Psoas muscle (tissue), 8 donors: Measurements from ENCODE around the gene TJP2. TPM values are rescaled to one million over a fixed set of nuclear protein-coding genes. Genes with fewer than 3 reads are reported as not detected.

Source experiments
- ATAC-seq, 4 donors: fragments of 200-7000 bp; cut with Tn5 transposase; one replicate each; pipeline ENCODE4 v1.9.1; 2020; ENCODE audit warnings: moderate library complexity in 3 of 4, mild to moderate bottlenecking in 2 of 4
- DNase-seq, 2 donors: peaks; one replicate each; pipeline ENCODE4 v3.0.0-alpha.2; 2020
- H3K27ac ChIP-seq: fragments of 200-600 bp; one replicate; pipeline ENCODE4 v1.8.0; 2022
- H3K27me3 ChIP-seq, 3 donors: fragments of 200-600 bp in 1 of 3; one replicate each; pipeline versions ENCODE4 v1.6.1 to v1.8.0; 2013 to 2022; ENCODE audit warnings: low read length in 2 of 3, mild to moderate bottlenecking in 2 of 3, moderate library complexity in 1 of 3; ENCODE audit not compliant: insufficient read depth in 3 of 3
- H3K36me3 ChIP-seq, 2 donors: fragments of 200-600 bp in 1 of 2; one replicate each; pipeline versions ENCODE4 v1.6.1 to v1.8.0; 2013 to 2022; ENCODE audit warnings: low read depth in 1 of 2, mild to moderate bottlenecking in 1 of 2, moderate library complexity in 1 of 2; ENCODE audit not compliant: insufficient read depth in 1 of 2
- H3K4me1 ChIP-seq: fragments of 200-600 bp; one replicate; pipeline ENCODE4 v1.8.0; 2022
- H3K4me3 ChIP-seq: fragments of 200-600 bp; one replicate; pipeline ENCODE4 v1.8.0; 2022; ENCODE audit warnings: mild to moderate bottlenecking
- H3K9me3 ChIP-seq: fragments of 200-600 bp; one replicate; pipeline ENCODE4 v1.8.0; 2022
- WGBS, 3 donors: extraction: QIAGEN DNeasy Blood & Tissue Kit; methylation state at CpG; one replicate each; pipeline versions ENCODE4 v1.1.6 to v1.1.7; 2013; 5-methylcytosine and 5-hydroxymethylcytosine counted together
- intact Hi-C, 2 donors: fragments of 100-400 bp; cut with DNase I; formaldehyde crosslinking; loops; one replicate each; pipeline versions ENCODE4 v1.11.0 to v1.14.2; 2022
- polyA plus RNA-seq, 3 donors: library from polyadenylated mRNA; stranded (reverse); fragments of 200-250 nt; gene quantifications; one replicate each; pipeline ENCODE4 v1.2.3, GENCODE V29; 2013
- total RNA-seq, 4 donors: library from RNA; stranded (reverse); fragmentation: NEBNext Ultra II Directional in 2 of 4; extraction: Animal tissue kit (Norgen Biotek cat#: 25700) in 2 of 4; gene quantifications; one replicate each; pipeline versions ENCODE4 v1.2.1 to v1.2.4, GENCODE V29; 2021 to 2023
- TF ChIP-seq, protein P1 (sequence below): fragments of 200-600 bp; IDR thresholded peaks from one replicate; pipeline ENCODE4 v1.8.0; 2022; ENCODE audit warnings: antibody characterized with exemption
- donor health status: healthy with polysubstance abuse.
- donor health status: DM: no; HTN: no; CAD: no; lungs with moderate emphysema.
- donor health status: Bipolar disorder and iron deficiency.
- donor health status: healthy.
- donor health status: DM: yes; HTN: yes; CAD: no.
- donor health status: DM: no; HTN: no; CAD: no.
- donor health status: DM: no; HTN: no; CAD: no.
- donor health status: DM: yes; HTN: yes; CAD: no.

Gene TJP2
- total and polyA plus RNA-seq, 7 donors = 6.6 to 25.1 (median 14.8) TPM

- Histone ChIP-seq H3K4me3 (no peak overlapping the region), H3K27me3 (no peaks in the 10 kb centered on the region), H3K27ac (no peak overlapping the region), H3K9me3 (no peaks in the 10 kb centered on the region), H3K4me1 (no peaks in the 10 kb centered on the region), H3K36me3 (no peaks in the 10 kb centered on the region)
- DNase-seq (no peak), ATAC-seq (no peak)
- TF ChIP-seq, protein P1, sequence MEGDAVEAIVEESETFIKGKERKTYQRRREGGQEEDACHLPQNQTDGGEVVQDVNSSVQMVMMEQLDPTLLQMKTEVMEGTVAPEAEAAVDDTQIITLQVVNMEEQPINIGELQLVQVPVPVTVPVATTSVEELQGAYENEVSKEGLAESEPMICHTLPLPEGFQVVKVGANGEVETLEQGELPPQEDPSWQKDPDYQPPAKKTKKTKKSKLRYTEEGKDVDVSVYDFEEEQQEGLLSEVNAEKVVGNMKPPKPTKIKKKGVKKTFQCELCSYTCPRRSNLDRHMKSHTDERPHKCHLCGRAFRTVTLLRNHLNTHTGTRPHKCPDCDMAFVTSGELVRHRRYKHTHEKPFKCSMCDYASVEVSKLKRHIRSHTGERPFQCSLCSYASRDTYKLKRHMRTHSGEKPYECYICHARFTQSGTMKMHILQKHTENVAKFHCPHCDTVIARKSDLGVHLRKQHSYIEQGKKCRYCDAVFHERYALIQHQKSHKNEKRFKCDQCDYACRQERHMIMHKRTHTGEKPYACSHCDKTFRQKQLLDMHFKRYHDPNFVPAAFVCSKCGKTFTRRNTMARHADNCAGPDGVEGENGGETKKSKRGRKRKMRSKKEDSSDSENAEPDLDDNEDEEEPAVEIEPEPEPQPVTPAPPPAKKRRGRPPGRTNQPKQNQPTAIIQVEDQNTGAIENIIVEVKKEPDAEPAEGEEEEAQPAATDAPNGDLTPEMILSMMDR = no peak
- intact Hi-C loops = no loop called here
- 95 to 100% (median 97%) methylated on average over 6 of the region's 6 CpGs for WGBS, 3 donors
Measured at GRCh38 chr9:69134412-69134811, 39.7 kb upstream of the TJP2 start.

GRCh38 chr9:69136185-69136584, 37.9 kb upstream of the TJP2 start:
- no peaks in the 10 kb centered on the region for H3K36me3 ChIP-seq
- no peak overlapping the region for H3K4me3 ChIP-seq
- H3K27me3 ChIP-seq = no peaks in the 10 kb centered on the region
- WGBS, 3 donors = 96 to 99% (median 97%) methylated on average over 2 of the region's 2 CpGs
- ATAC-seq (no peak), DNase-seq (no peak)
- intact Hi-C loops = loop anchor here in 1 of 2 donors (5.0 kb wide), 1 partner anchor 41 kb away; no protein-coding TSS in a partner anchor
- H3K9me3 ChIP-seq = no peaks in the 10 kb centered on the region
- TF ChIP-seq, protein P1 = no peak
- H3K4me1 ChIP-seq = no peaks in the 10 kb centered on the region
- H3K27ac ChIP-seq = no peak overlapping the region

GRCh38 chr9:69136779-69137178, 37.3 kb upstream of the TJP2 start:
- no peaks in the 10 kb centered on the region for H3K9me3 ChIP-seq
- TF ChIP-seq, protein P1 = no peak
- no peaks in the 10 kb centered on the region for H3K4me1 ChIP-seq
- ATAC-seq (peak; percentile 21 to 62 (median 54)), DNase-seq (no peak)
- H3K27ac ChIP-seq = no peak overlapping the region
- intact Hi-C loops = loop anchor here in 1 of 2 donors (5.0 kb wide), 1 partner anchor 41 kb away; no protein-coding TSS in a partner anchor
- 32 to 46% (median 36%) methylated on average over 7 of the region's 7 CpGs for WGBS, 3 donors
- H3K36me3 ChIP-seq = no peaks in the 10 kb centered on the region
- no peak overlapping the region for H3K4me3 ChIP-seq
- no peaks in the 10 kb centered on the region for H3K27me3 ChIP-seq

DNA sequence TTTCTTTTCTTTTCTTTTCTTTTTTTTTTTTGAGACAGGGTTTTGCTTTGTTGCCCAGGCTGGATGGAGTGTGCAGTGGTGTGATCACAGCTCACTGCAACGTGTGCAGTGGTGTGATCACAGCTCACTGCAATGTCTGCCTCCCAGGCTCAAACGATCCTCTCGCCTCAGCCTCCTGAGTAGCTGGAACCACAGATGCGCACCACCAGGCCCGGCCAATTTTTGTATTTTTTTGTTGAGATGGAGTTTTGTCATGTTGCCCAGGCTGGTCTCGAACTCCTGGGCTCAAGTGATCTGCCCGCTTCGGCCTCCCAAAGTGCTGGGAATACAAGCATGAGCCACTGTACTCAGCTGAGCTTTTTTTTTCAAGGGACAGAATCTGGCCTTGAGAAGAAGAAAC, 36.8 kb upstream of the TJP2 start:
- WGBS, 3 donors = 93 to 94% (median 93%) methylated on average over 8 of the region's 8 CpGs
- Histone ChIP-seq H3K36me3 (no peaks in the 10 kb centered on the region), H3K27ac (no peak overlapping the region), H3K9me3 (no peaks in the 10 kb centered on the region), H3K4me1 (no peaks in the 10 kb centered on the region), H3K4me3 (no peak overlapping the region), H3K27me3 (no peaks in the 10 kb centered on the region)
- intact Hi-C loops = loop anchor here in 1 of 2 donors (5.0 kb wide), 1 partner anchor 40 kb away; no protein-coding TSS in a partner anchor
- ATAC-seq = no peak
- TF ChIP-seq, protein P1 = no peak
- DNase-seq = no peak

- ATAC-seq = no peak
Measured at GRCh38 chr9:69139596-69139995, 34.5 kb upstream of the TJP2 start.

More at GRCh38 chr9:69139596-69139995, 34.5 kb upstream of the TJP2 start:
- H3K4me3 ChIP-seq = no peak overlapping the region
- WGBS, 3 donors = 90 to 96% (median 90%) methylated on average over 9 of the region's 9 CpGs
- no peaks in the 10 kb centered on the region for H3K9me3 ChIP-seq
- no peak for DNase-seq
- H3K36me3 ChIP-seq = no peaks in the 10 kb centered on the region
- TF ChIP-seq, protein P1 = no peak
- intact Hi-C loops = loop anchor here in 1 of 2 donors (5.0 kb wide), 1 partner anchor 38 kb away; no protein-coding TSS in a partner anchor
- H3K27me3 ChIP-seq = no peaks in the 10 kb centered on the region
- no peaks in the 10 kb centered on the region for H3K4me1 ChIP-seq
- no peak overlapping the region for H3K27ac ChIP-seq
